ENCODE measurements around the gene FAIM2. TPM values are rescaled to one million over a fixed set of nuclear protein-coding genes. Genes with fewer than 3 reads are reported as not detected.

FAIM2 gene
- total and polyA plus RNA-seq, 9 of the 15 experiments (the other 6 are each of a cell fraction or from before 2014, with no cell fraction given), result 0.01 to 0.10 TPM; not detected in 7

- TF ChIP-seq NR0B1 (IDR thresholded peaks at IDR 0.05; ENCODE audit: partially characterized antibody) (no peak), HDAC1 (IDR thresholded peaks at IDR 0.05) (no peak), MYC (IDR thresholded peaks at IDR 0.05; ENCODE audit: low read depth, low read length) (peak; percentile 56), MYC (CRISPR knock-in tag; IDR thresholded peaks at IDR 0.05; ENCODE audit: borderline replicate concordance, low read depth) (no peak), MBD1 (CRISPR knock-in tag; IDR thresholded peaks at IDR 0.05) (peak; percentile 75; the same call in 1 of the 2 replicates), DNMT1 (IDR thresholded peaks at IDR 0.05) (no peak), KDM1A (IDR thresholded peaks at IDR 0.05) (no peak), MAZ (CRISPR knock-in tag; conservative IDR thresholded peaks at IDR 0.05 in 1 of 2, IDR thresholded peaks at IDR 0.05 in 1 of 2) (peak; percentile 35 to 48; a peak in 1 of 4 replicates), GTF3C2 (IDR thresholded peaks at IDR 0.05; ENCODE audit: borderline replicate concordance, extremely low read depth, insufficient read length) (no peak), TAF15 (IDR thresholded peaks at IDR 0.05; ENCODE audit: low read depth, low read length) (no peak), DPF2 (IDR thresholded peaks at IDR 0.05) (peak; percentile 73; the same call in 1 of the 2 replicates)
- TF ChIP-seq, protein P1, sequence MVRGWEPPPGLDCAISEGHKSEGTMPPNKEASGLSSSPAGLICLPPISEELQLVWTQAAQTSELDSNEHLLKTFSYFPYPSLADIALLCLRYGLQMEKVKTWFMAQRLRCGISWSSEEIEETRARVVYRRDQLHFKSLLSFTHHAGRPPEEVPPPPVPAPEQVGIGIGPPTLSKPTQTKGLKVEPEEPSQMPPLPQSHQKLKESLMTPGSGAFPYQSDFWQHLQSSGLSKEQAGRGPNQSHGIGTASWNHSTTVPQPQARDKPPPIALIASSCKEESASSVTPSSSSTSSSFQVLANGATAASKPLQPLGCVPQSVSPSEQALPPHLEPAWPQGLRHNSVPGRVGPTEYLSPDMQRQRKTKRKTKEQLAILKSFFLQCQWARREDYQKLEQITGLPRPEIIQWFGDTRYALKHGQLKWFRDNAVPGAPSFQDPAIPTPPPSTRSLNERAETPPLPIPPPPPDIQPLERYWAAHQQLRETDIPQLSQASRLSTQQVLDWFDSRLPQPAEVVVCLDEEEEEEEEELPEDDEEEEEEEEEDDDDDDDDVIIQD (CRISPR knock-in tag; IDR thresholded peaks at IDR 0.05), result no peak
- TF ChIP-seq, protein P2, sequence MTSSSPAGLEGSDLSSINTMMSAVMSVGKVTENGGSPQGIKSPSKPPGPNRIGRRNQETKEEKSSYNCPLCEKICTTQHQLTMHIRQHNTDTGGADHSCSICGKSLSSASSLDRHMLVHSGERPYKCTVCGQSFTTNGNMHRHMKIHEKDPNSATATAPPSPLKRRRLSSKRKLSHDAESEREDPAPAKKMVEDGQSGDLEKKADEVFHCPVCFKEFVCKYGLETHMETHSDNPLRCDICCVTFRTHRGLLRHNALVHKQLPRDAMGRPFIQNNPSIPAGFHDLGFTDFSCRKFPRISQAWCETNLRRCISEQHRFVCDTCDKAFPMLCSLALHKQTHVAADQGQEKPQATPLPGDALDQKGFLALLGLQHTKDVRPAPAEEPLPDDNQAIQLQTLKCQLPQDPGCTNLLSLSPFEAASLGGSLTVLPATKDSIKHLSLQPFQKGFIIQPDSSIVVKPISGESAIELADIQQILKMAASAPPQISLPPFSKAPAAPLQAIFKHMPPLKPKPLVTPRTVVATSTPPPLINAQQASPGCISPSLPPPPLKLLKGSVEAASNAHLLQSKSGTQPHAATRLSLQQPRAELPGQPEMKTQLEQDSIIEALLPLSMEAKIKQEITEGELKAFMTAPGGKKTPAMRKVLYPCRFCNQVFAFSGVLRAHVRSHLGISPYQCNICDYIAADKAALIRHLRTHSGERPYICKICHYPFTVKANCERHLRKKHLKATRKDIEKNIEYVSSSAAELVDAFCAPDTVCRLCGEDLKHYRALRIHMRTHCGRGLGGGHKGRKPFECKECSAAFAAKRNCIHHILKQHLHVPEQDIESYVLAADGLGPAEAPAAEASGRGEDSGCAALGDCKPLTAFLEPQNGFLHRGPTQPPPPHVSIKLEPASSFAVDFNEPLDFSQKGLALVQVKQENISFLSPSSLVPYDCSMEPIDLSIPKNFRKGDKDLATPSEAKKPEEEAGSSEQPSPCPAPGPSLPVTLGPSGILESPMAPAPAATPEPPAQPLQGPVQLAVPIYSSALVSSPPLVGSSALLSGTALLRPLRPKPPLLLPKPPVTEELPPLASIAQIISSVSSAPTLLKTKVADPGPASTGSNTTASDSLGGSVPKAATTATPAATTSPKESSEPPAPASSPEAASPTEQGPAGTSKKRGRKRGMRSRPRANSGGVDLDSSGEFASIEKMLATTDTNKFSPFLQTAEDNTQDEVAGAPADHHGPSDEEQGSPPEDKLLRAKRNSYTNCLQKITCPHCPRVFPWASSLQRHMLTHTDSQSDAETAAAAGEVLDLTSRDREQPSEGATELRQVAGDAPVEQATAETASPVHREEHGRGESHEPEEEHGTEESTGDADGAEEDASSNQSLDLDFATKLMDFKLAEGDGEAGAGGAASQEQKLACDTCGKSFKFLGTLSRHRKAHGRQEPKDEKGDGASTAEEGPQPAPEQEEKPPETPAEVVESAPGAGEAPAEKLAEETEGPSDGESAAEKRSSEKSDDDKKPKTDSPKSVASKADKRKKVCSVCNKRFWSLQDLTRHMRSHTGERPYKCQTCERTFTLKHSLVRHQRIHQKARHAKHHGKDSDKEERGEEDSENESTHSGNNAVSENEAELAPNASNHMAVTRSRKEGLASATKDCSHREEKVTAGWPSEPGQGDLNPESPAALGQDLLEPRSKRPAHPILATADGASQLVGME (CRISPR knock-in tag; IDR thresholded peaks at IDR 0.05), result no peak
These were observed 41.8 kb upstream of the FAIM2 start (continued) for GRCh38 chr12:49945394-49946080.
